ENCODE data around the gene TPMT.

- TF ChIP-seq, protein P1, sequence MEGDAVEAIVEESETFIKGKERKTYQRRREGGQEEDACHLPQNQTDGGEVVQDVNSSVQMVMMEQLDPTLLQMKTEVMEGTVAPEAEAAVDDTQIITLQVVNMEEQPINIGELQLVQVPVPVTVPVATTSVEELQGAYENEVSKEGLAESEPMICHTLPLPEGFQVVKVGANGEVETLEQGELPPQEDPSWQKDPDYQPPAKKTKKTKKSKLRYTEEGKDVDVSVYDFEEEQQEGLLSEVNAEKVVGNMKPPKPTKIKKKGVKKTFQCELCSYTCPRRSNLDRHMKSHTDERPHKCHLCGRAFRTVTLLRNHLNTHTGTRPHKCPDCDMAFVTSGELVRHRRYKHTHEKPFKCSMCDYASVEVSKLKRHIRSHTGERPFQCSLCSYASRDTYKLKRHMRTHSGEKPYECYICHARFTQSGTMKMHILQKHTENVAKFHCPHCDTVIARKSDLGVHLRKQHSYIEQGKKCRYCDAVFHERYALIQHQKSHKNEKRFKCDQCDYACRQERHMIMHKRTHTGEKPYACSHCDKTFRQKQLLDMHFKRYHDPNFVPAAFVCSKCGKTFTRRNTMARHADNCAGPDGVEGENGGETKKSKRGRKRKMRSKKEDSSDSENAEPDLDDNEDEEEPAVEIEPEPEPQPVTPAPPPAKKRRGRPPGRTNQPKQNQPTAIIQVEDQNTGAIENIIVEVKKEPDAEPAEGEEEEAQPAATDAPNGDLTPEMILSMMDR (IDR thresholded peaks at IDR 0.05), result no peak
- TF ChIP-seq EP300 (IDR thresholded peaks at IDR 0.05), result no peak
These were observed 51.9 kb downstream of the TPMT start for GRCh38 chr6:18102783-18103509.
